ENCODE data around the gene ZNF574. TPM values are rescaled to one million over a fixed set of nuclear protein-coding genes. Genes with fewer than 3 reads are reported as not detected.

Gene ZNF574
- total and polyA plus RNA-seq, 2 donors (not counting 1 experiment from before 2014, with no cell fraction given): 5.1 to 9.9 TPM

- H3K4me3 ChIP-seq (replicated peaks in 1 of 4; ENCODE audit: control extremely low read depth in 1 of 4, insufficient read depth in 1 of 4, low read depth in 3 of 4, low read length in 4 of 4): no peak overlapping the region
- no peaks in the 10 kb centered on the region for H4K20me1 ChIP-seq (ENCODE audit: control insufficient read depth, extremely low read depth, insufficient read depth, low read length)
- H3K4me1 ChIP-seq (ENCODE audit: control insufficient read depth, extremely low read depth, insufficient read depth, low read length): no peaks in the 10 kb centered on the region
- H3K4me2 ChIP-seq (ENCODE audit: extremely low read depth, insufficient read depth, low read length): no peak overlapping the region
- H2AFZ ChIP-seq (ENCODE audit: low read length): no peak overlapping the region
- TF ChIP-seq EZH2 (IDR thresholded peaks at IDR 0.05; ENCODE audit: low read length, missing control alignments): no peak
- TF ChIP-seq CTCF (conservative IDR thresholded peaks at IDR 0.05 in 1 of 2, IDR thresholded peaks at IDR 0.05 in 1 of 2; ENCODE audit: low read depth in 1 of 2, low read length in 2 of 2): no peak
- no peak overlapping the region for H3K27ac ChIP-seq (ENCODE audit: insufficient read depth, low read length)
- no peaks in the 10 kb centered on the region for H3K36me3 ChIP-seq (ENCODE audit: control insufficient read depth, insufficient read depth, low read length)
- peaks cover 7% of the 10 kb centered on the region for H3K27me3 ChIP-seq (ENCODE audit: control insufficient read depth, insufficient read depth, low read length)
- no peak for DNase-seq (ENCODE audit: low read depth in 2 of 2)
- H3K9ac ChIP-seq (ENCODE audit: insufficient read depth, low read length): no peak overlapping the region
- H3K79me2 ChIP-seq (ENCODE audit: control insufficient read depth, insufficient read depth, low read length): no peaks in the 10 kb centered on the region
- H3K9me3 ChIP-seq (ENCODE audit: control insufficient read depth, insufficient read depth, low read depth, low read length): no peaks in the 10 kb centered on the region
Observed at GRCh38 chr19:42052241-42052863, 23.6 kb upstream of the ZNF574 start.

GRCh38 chr19:42053037-42053935 lies 22.7 kb upstream of the ZNF574 start:
- Histone ChIP-seq H3K27me3 (ENCODE audit: control insufficient read depth, insufficient read depth, low read length) (peaks cover 7% of the 10 kb centered on the region), H3K79me2 (ENCODE audit: control insufficient read depth, insufficient read depth, low read length) (no peaks in the 10 kb centered on the region), H2AFZ (ENCODE audit: low read length) (no peak overlapping the region), H3K9ac (ENCODE audit: insufficient read depth, low read length) (no peak overlapping the region), H3K27ac (ENCODE audit: insufficient read depth, low read length) (no peak overlapping the region), H3K4me1 (ENCODE audit: control insufficient read depth, extremely low read depth, insufficient read depth, low read length) (no peaks in the 10 kb centered on the region), H3K36me3 (ENCODE audit: control insufficient read depth, insufficient read depth, low read length) (no peaks in the 10 kb centered on the region), H3K4me3 (replicated peaks in 1 of 4; ENCODE audit: control extremely low read depth in 1 of 4, insufficient read depth in 1 of 4, low read depth in 3 of 4, low read length in 4 of 4) (no peak overlapping the region), H3K9me3 (ENCODE audit: control insufficient read depth, insufficient read depth, low read depth, low read length) (no peaks in the 10 kb centered on the region), H4K20me1 (ENCODE audit: control insufficient read depth, extremely low read depth, insufficient read depth, low read length) (no peaks in the 10 kb centered on the region), H3K4me2 (ENCODE audit: extremely low read depth, insufficient read depth, low read length) (no peak overlapping the region)
- no peak for DNase-seq (ENCODE audit: low read depth in 2 of 2)
- TF ChIP-seq EZH2 (IDR thresholded peaks at IDR 0.05; ENCODE audit: low read length, missing control alignments) (no peak), CTCF (conservative IDR thresholded peaks at IDR 0.05 in 1 of 2, IDR thresholded peaks at IDR 0.05 in 1 of 2; ENCODE audit: low read depth in 1 of 2, low read length in 2 of 2) (no peak)

- Histone ChIP-seq H3K9ac (ENCODE audit: insufficient read depth, low read length) (no peak overlapping the region), H3K4me2 (ENCODE audit: extremely low read depth, insufficient read depth, low read length) (no peak overlapping the region), H3K4me1 (ENCODE audit: control insufficient read depth, extremely low read depth, insufficient read depth, low read length) (no peaks in the 10 kb centered on the region), H3K36me3 (ENCODE audit: control insufficient read depth, insufficient read depth, low read length) (no peaks in the 10 kb centered on the region), H4K20me1 (ENCODE audit: control insufficient read depth, extremely low read depth, insufficient read depth, low read length) (no peaks in the 10 kb centered on the region), H3K79me2 (ENCODE audit: control insufficient read depth, insufficient read depth, low read length) (no peaks in the 10 kb centered on the region), H3K27ac (ENCODE audit: insufficient read depth, low read length) (no peak overlapping the region), H3K4me3 (replicated peaks in 1 of 4; ENCODE audit: control extremely low read depth in 1 of 4, insufficient read depth in 1 of 4, low read depth in 3 of 4, low read length in 4 of 4) (no peak overlapping the region), H3K9me3 (ENCODE audit: control insufficient read depth, insufficient read depth, low read depth, low read length) (no peaks in the 10 kb centered on the region), H2AFZ (ENCODE audit: low read length) (no peak overlapping the region), H3K27me3 (ENCODE audit: control insufficient read depth, insufficient read depth, low read length) (peaks cover 7% of the 10 kb centered on the region)
- TF ChIP-seq CTCF (conservative IDR thresholded peaks at IDR 0.05 in 1 of 2, IDR thresholded peaks at IDR 0.05 in 1 of 2; ENCODE audit: low read depth in 1 of 2, low read length in 2 of 2): no peak
- DNase-seq (ENCODE audit: low read depth in 2 of 2): no peak
Observed at GRCh38 chr19:42054205-42054604, 21.8 kb upstream of the ZNF574 start.

Data from fibroblast of lung (primary cell).